Liver (tissue), 9 donors: Measurements from ENCODE around the gene PTH2. TPM values are rescaled to one million over a fixed set of nuclear protein-coding genes. Genes with fewer than 3 reads are reported as not detected.

Source experiments
- DNase-seq: peaks from one replicate; pipeline ENCODE4 v3.0.0-alpha.2; 2017; ENCODE audit warnings: low spot score
- H3K27ac ChIP-seq, 2 donors: one replicate each; pipeline ENCODE4 v1.7.0; 2013; ENCODE audit warnings: inconsistent platforms in 2 of 2, low read length in 2 of 2, control low read depth in 1 of 2, low read depth in 1 of 2, mild to moderate bottlenecking in 1 of 2
- H3K27me3 ChIP-seq, 4 donors: one replicate each; pipeline versions ENCODE4 v1.6.1 to v1.7.0; 2013; ENCODE audit warnings: low read length in 3 of 4, inconsistent platforms in 1 of 4, mild to moderate bottlenecking in 1 of 4, moderate library complexity in 1 of 4; ENCODE audit not compliant: control insufficient read depth in 4 of 4, insufficient read depth in 4 of 4
- H3K36me3 ChIP-seq, 4 donors: one replicate each; pipeline versions ENCODE4 v1.6.1 to v1.7.0; 2013; ENCODE audit warnings: low read length in 3 of 4, mild to moderate bottlenecking in 3 of 4, low read depth in 1 of 4, moderate library complexity in 1 of 4; ENCODE audit not compliant: control insufficient read depth in 4 of 4, insufficient read depth in 3 of 4
- H3K4me1 ChIP-seq, 4 donors: one replicate each; pipeline versions ENCODE4 v1.6.1 to v1.7.0; 2013; ENCODE audit warnings: low read length in 3 of 4, mild to moderate bottlenecking in 3 of 4, moderate library complexity in 1 of 4; ENCODE audit not compliant: control insufficient read depth in 4 of 4, insufficient read depth in 4 of 4
- H3K4me3 ChIP-seq, 3 donors: one replicate each; pipeline versions ENCODE4 v1.6.1 to v1.7.0; 2013; ENCODE audit warnings: low read length in 3 of 3, control low read depth in 1 of 3, low read depth in 1 of 3, mild to moderate bottlenecking in 1 of 3
- H3K9ac ChIP-seq, 2 donors: one replicate each; pipeline ENCODE4 v1.7.0; 2013; ENCODE audit warnings: low read length in 2 of 2, mild to moderate bottlenecking in 2 of 2, moderate library complexity in 2 of 2, control low read depth in 1 of 2, low read depth in 1 of 2
- H3K9me3 ChIP-seq, 4 donors: one replicate each; pipeline versions ENCODE4 v1.6.1 to v1.7.0; 2013; ENCODE audit warnings: low read length in 3 of 4; ENCODE audit not compliant: control insufficient read depth in 4 of 4
- ATF3 ChIP-seq: IDR thresholded peaks from 2 replicates; pipeline ENCODE4 v1.6.1; 2016; ENCODE audit warnings: antibody characterized with exemption
- EGR1 ChIP-seq, 2 donors: IDR thresholded peaks; 2 replicates each; pipeline ENCODE4 v1.6.1; 2016 to 2018; ENCODE audit warnings: antibody characterized with exemption in 2 of 2, low read depth in 2 of 2
- FOXA1 ChIP-seq: IDR thresholded peaks from 2 replicates; pipeline ENCODE4 v1.6.1; 2016; ENCODE audit warnings: antibody characterized with exemption
- FOXA2 ChIP-seq: IDR thresholded peaks from 2 replicates; pipeline ENCODE4 v1.6.1; 2016; ENCODE audit warnings: antibody characterized with exemption
- HNF4A ChIP-seq, 2 donors: conservative IDR thresholded peaks; 2 replicates each; pipeline ENCODE4 v1.6.1; 2016; ENCODE audit warnings: antibody characterized with exemption in 2 of 2, mild to moderate bottlenecking in 2 of 2
- HNF4G ChIP-seq: IDR thresholded peaks from 2 replicates; pipeline ENCODE4 v1.6.1; 2016; ENCODE audit warnings: antibody characterized with exemption
- JUND ChIP-seq, 2 donors: IDR thresholded peaks; 2 replicates each; pipeline ENCODE4 v1.6.1; 2016; ENCODE audit warnings: antibody characterized with exemption in 2 of 2
- MAX ChIP-seq: IDR thresholded peaks from 2 replicates; pipeline ENCODE4 v1.6.1; 2016; ENCODE audit warnings: antibody characterized with exemption
- NR2F2 ChIP-seq: IDR thresholded peaks from 2 replicates; pipeline ENCODE4 v1.6.1; 2016; ENCODE audit warnings: antibody characterized with exemption
- RAD21 ChIP-seq, 2 donors: IDR thresholded peaks; 2 replicates each; pipeline ENCODE4 v1.6.1; 2016; ENCODE audit warnings: antibody characterized with exemption in 2 of 2, mild to moderate bottlenecking in 2 of 2
- REST ChIP-seq: IDR thresholded peaks from 2 replicates; pipeline ENCODE4 v1.6.1; 2016; ENCODE audit warnings: antibody characterized with exemption, mild to moderate bottlenecking
- SP1 ChIP-seq: IDR thresholded peaks from 2 replicates; pipeline ENCODE4 v1.6.1; 2018; ENCODE audit warnings: antibody characterized with exemption, mild to moderate bottlenecking
- TAF1 ChIP-seq: conservative IDR thresholded peaks from 2 replicates; pipeline ENCODE4 v1.6.1; 2016; ENCODE audit warnings: antibody characterized with exemption, mild to moderate bottlenecking
- YY1 ChIP-seq: IDR thresholded peaks from 2 replicates; pipeline ENCODE4 v1.6.1; 2016; ENCODE audit warnings: antibody characterized with exemption, mild to moderate bottlenecking
- ZBTB33 ChIP-seq: IDR thresholded peaks from 2 replicates; pipeline ENCODE4 v1.6.1; 2016; ENCODE audit warnings: antibody characterized with exemption
- WGBS: extraction: QIAGEN DNeasy Blood & Tissue Kit; methylation state at CpG from one replicate; pipeline ENCODE4 v1.1.7; 2013; 5-methylcytosine and 5-hydroxymethylcytosine counted together
- polyA plus RNA-seq, 2 donors: library from polyadenylated mRNA; stranded (reverse) in 1 of 2; unstranded in 1 of 2; fragments of 200-250 nt in 1 of 2; fragments of >200 nt in 1 of 2; fragmentation: Nextera tagmentation in 1 of 2; extraction: Ambion mirVana in 1 of 2; gene quantifications; one replicate each; pipeline versions ENCODE4 v1.2.1 to v1.2.3, GENCODE V29; 2013 to 2015
- total RNA-seq, 2 donors: library from RNA; depleted of rRNA; stranded (reverse); fragments of >200 nt; gene quantifications; one replicate each; pipeline ENCODE4 v1.2.3, GENCODE V29; 2014
- donor health status: healthy.
- donor health status: healthy.
- donor health status: healthy.
- donor health status: healthy.
- donor health status: healthy.

Gene PTH2
- total and polyA plus RNA-seq, 4 donors, result not detected

GRCh38 chr19:49380391-49380790 is 42.9 kb downstream of the PTH2 start:
- Histone ChIP-seq H3K4me3 (no peak overlapping the region), H3K9me3 (peaks cover 0 to 2% (median under 1%) of the 10 kb centered on the region in 4 donors), H3K27ac (no peak overlapping the region), H3K36me3 (no peaks in the 10 kb centered on the region), H3K9ac (no peak overlapping the region), H3K4me1 (no peaks in the 10 kb centered on the region), H3K27me3 (no peaks in the 10 kb centered on the region)
- 98% methylated on average over 3 of the region's 3 CpGs for WGBS
- no peak for DNase-seq
- TF ChIP-seq FOXA1, result no peak
- TF ChIP-seq FOXA2, result no peak
- TF ChIP-seq HNF4A (conservative IDR thresholded peaks at IDR 0.05), result no peak
- TF ChIP-seq SP1, result no peak
- no peak for TF ChIP-seq NR2F2
- TF ChIP-seq RAD21 (IDR thresholded peaks at IDR 0.05), result no peak
- TF ChIP-seq JUND (IDR thresholded peaks at IDR 0.05), result no peak
- no peak for TF ChIP-seq ATF3
- no peak for TF ChIP-seq HNF4G
- TF ChIP-seq TAF1, result no peak
- TF ChIP-seq EGR1 (IDR thresholded peaks at IDR 0.05; ENCODE audit: low read depth in 2 of 2), result no peak
- TF ChIP-seq ZBTB33, result no peak
- no peak for TF ChIP-seq YY1
- TF ChIP-seq REST, result no peak
- TF ChIP-seq MAX, result no peak

- Histone ChIP-seq H3K36me3 (no peaks in the 10 kb centered on the region), H3K9me3 (peaks cover 0 to 2% (median under 1%) of the 10 kb centered on the region in 4 donors), H3K4me1 (no peaks in the 10 kb centered on the region), H3K9ac (no peak overlapping the region), H3K4me3 (no peak overlapping the region), H3K27me3 (no peaks in the 10 kb centered on the region), H3K27ac (no peak overlapping the region)
- 85% methylated on average over 3 of the region's 3 CpGs for WGBS
- no peak for TF ChIP-seq FOXA1
- no peak for TF ChIP-seq ATF3
- TF ChIP-seq TAF1, result no peak
- TF ChIP-seq RAD21 (IDR thresholded peaks at IDR 0.05), result no peak
- TF ChIP-seq NR2F2, result no peak
- DNase-seq, result no peak
Observed at GRCh38 chr19:49378512-49378911, 44.7 kb downstream of the PTH2 start.
